Mesothelial cell of epicardium (in vitro differentiated cells): ENCODE data around the gene AMIGO1. TPM values are rescaled to one million over a fixed set of nuclear protein-coding genes. Genes with fewer than 3 reads are reported as not detected.
A peak's percentile ranks its signal among the peaks of the same experiment; 100 is the strongest.

ENCODE experiments used
- DNase-seq, 2 experiments: peaks; one replicate each; pipeline ENCODE4 v3.0.0; 2021; ENCODE audit warnings: low spot score in 2 of 2; ENCODE audit not compliant: unreplicated experiment in 2 of 2
- H3K27ac Mint-ChIP-seq: 2 replicates; pipeline ENCODE4 v1.8.0; 2021; ENCODE audit warnings: mixed read lengths
- H3K27me3 Mint-ChIP-seq: 2 replicates; pipeline ENCODE4 v1.8.0; 2021; ENCODE audit warnings: low read depth, mixed read lengths
- H3K36me3 Mint-ChIP-seq: 2 replicates; pipeline ENCODE4 v1.8.0; 2021; ENCODE audit warnings: mixed read lengths
- H3K4me1 Mint-ChIP-seq: 2 replicates; pipeline ENCODE4 v1.8.0; 2021; ENCODE audit warnings: mixed read lengths
- H3K4me3 Mint-ChIP-seq: 2 replicates; pipeline ENCODE4 v1.8.0; 2021; ENCODE audit warnings: mild to moderate bottlenecking, moderate library complexity, mixed read lengths
- H3K9me3 Mint-ChIP-seq: 2 replicates; pipeline ENCODE4 v1.8.0; 2021; ENCODE audit warnings: mixed read lengths
- CTCF ChIP-seq: fragments of 200-600 bp; sonication (generic); IDR thresholded peaks from one replicate; pipeline ENCODE4 v1.5.0; 2021; ENCODE audit warnings: antibody characterized with exemption; ENCODE audit not compliant: unreplicated experiment
- total RNA-seq: library from RNA; stranded (reverse); gene quantifications from 3 replicates; pipeline ENCODE4 v1.2.1, GENCODE V29; 2021

The AMIGO1 gene
- total RNA-seq, 1 donor from 2014 or later, result 5.4 TPM

DNA sequence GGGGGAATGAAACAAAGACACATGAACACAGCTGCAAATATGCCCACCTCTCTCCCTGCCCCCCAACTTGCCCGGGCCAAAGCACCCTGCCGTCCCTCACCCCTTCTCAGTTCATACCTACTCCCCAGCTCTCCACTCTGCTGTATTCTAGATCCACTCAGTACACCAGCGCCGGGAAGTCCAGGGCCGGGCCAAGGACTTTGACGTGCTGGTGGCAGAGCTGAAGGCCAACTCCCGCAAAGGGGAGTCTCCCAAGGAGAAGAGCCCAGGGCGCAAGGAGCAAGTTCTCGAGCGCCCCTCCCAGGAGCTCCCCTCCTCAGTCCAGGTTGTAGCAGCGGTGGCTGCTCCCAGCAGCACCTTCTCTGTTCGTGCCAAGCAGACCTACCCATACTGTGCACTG lies 20.8 kb downstream of the AMIGO1 start:
- Mint-ChIP-seq H3K36me3 (peaks cover 2% of the 10 kb centered on the region), H3K9me3 (no peaks in the 10 kb centered on the region), H3K4me1 (peaks cover 13% of the 10 kb centered on the region), H3K27me3 (no peaks in the 10 kb centered on the region), H3K27ac (no peak overlapping the region), H3K4me3 (no peak overlapping the region)
- DNase-seq, result no peak
- TF ChIP-seq CTCF, result no peak

GRCh38 chr1:109488201-109488600 lies 21.3 kb downstream of the AMIGO1 start:
- TF ChIP-seq CTCF, result no peak
- Mint-ChIP-seq H3K27ac (no peak overlapping the region), H3K27me3 (no peaks in the 10 kb centered on the region), H3K9me3 (no peaks in the 10 kb centered on the region), H3K36me3 (peaks cover 2% of the 10 kb centered on the region), H3K4me3 (no peak overlapping the region), H3K4me1 (peaks cover 16% of the 10 kb centered on the region)
- DNase-seq, result no peak

DNA sequence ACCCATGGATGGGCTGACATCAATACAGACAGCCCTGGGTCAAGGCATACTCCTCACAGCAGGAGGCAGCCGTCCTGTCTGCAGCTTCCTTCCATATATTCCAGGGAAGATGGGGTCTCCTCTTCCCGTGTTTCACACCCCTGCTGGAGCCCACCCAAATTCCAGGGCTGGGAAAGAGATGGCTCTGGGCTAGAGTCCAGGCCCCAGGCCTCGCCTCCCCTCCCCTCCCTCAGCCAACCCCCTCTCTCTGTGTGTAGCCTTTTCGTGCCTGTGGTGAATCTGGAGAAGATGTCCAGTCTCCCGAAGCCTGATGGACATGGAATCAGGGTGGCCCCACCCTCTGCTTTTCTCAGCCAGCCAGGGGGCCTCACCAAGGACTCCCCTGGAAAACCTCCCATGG lies 22.3 kb downstream of the AMIGO1 start:
- Mint-ChIP-seq H3K36me3 (peaks cover 2% of the 10 kb centered on the region), H3K4me3 (no peak overlapping the region), H3K27ac (no peak overlapping the region), H3K9me3 (no peaks in the 10 kb centered on the region), H3K27me3 (peaks cover 4% of the 10 kb centered on the region), H3K4me1 (peaks cover 21% of the 10 kb centered on the region)
- no peak for DNase-seq
- TF ChIP-seq CTCF, result no peak

DNA sequence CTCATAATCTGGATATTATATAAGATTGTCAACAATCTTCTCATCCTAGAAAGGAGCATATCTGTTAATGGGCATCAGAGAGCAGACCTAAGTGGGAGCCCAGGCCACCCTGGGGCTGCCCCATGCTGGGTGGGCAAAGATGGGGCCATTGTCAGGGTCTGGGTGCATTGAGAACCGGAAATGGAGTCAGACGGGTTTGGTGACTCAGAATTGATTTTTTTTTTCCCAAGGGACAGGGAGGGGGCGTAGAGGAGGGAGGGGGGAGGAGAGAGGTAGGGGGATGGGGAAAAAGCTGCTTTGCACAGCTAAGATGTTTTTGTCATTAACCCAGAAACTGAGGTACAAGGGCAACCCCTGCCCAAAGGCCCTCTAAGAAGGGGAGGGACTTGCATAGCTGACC lies 24.5 kb downstream of the AMIGO1 start:
- Mint-ChIP-seq H3K4me1 (peaks cover 21% of the 10 kb centered on the region), H3K9me3 (no peaks in the 10 kb centered on the region), H3K36me3 (peaks cover 2% of the 10 kb centered on the region), H3K27me3 (peaks cover 24% of the 10 kb centered on the region), H3K4me3 (peak overlapping the region; percentile 87), H3K27ac (peak overlapping the region; percentile 91)
- DNase-seq, result no peak
- TF ChIP-seq CTCF, result no peak

- Mint-ChIP-seq H3K27me3 (peaks cover 29% of the 10 kb centered on the region), H3K4me3 (peak overlapping the region; percentile 87), H3K36me3 (peaks cover 2% of the 10 kb centered on the region), H3K4me1 (peaks cover 21% of the 10 kb centered on the region), H3K9me3 (no peaks in the 10 kb centered on the region), H3K27ac (peak overlapping the region; percentile 91)
- TF ChIP-seq CTCF, result no peak
- DNase-seq, result no peak
Measured at GRCh38 chr1:109484519-109484975, 25.0 kb downstream of the AMIGO1 start.
